Caco-2 (cell line): Measurements from ENCODE around the gene HRG. TPM values are rescaled to one million over a fixed set of nuclear protein-coding genes. Genes with fewer than 3 reads are reported as not detected.
"Not testable (repeated sequence)": the region's sequence is repeated elsewhere in the genome, so short reads cannot be mapped to it uniquely, and the experiment has no call there.

ENCODE experiments used
- BruUV-seq: library from RNA; stranded (reverse); fragments of 400-500 nt; replicated peaks from 2 replicates; lab custom pipeline; 2021; lab: Mats Ljungman, UMichigan
- CTCF ChIA-PET: fragments of 300-600 bp; sonication (Branson Sonifier 250); formaldehyde crosslinking; loops from one replicate; lab custom pipeline; 2022; ENCODE audit warnings: antibody characterized with exemption; lab: Charles Lee
- POLR2A ChIA-PET: fragments of 300-600 bp; sonication (Branson Sonifier 250); formaldehyde crosslinking; loops from one replicate; lab custom pipeline; 2022; ENCODE audit warnings: antibody characterized with exemption; lab: Charles Lee
- DNase-seq, 2 experiments: peaks; one replicate each; pipeline versions ENCODE4 v3.0.0 to v3.0.0-alpha.2; 2020 to 2022
- H3K27me3 ChIP-seq: replicated peaks from 2 replicates; pipeline ENCODE4 v1.6.0; 2011; ENCODE audit warnings: low read length; ENCODE audit not compliant: control insufficient read depth, insufficient read depth
- H3K36me3 ChIP-seq: 2 replicates; pipeline ENCODE4 v1.5.1; 2011; ENCODE audit warnings: low read length; ENCODE audit not compliant: control insufficient read depth, insufficient read depth
- H3K4me1 ChIP-seq: fragments of 250-450 bp; sonication (Bioruptor Pico); 2 replicates; pipeline ENCODE4 v1.5.1; 2020; ENCODE audit warnings: mild to moderate bottlenecking
- H3K4me3 ChIP-seq: 2 replicates; pipeline ENCODE4 v1.5.1; 2011; ENCODE audit warnings: low read depth, mild to moderate bottlenecking, control low read depth, low read length
- H3K9me3 ChIP-seq: fragments of 250-450 bp; sonication (Bioruptor Pico); 2 replicates; pipeline ENCODE4 v1.5.1; 2020; ENCODE audit warnings: mild to moderate bottlenecking, moderate library complexity
- H3K27ac Mint-ChIP-seq: one replicate; pipeline ENCODE4 v1.8.0; 2022; ENCODE audit warnings: mixed read lengths; ENCODE audit not compliant: unreplicated experiment
- H3K27me3 Mint-ChIP-seq: one replicate; pipeline ENCODE4 v1.8.0; 2022; ENCODE audit warnings: mixed read lengths; ENCODE audit not compliant: insufficient read depth, unreplicated experiment
- H3K36me3 Mint-ChIP-seq: one replicate; pipeline ENCODE4 v1.8.0; 2022; ENCODE audit warnings: mild to moderate bottlenecking, mixed read lengths; ENCODE audit not compliant: insufficient read depth, unreplicated experiment
- H3K4me1 Mint-ChIP-seq: one replicate; pipeline ENCODE4 v1.8.0; 2022; ENCODE audit warnings: low read depth, mixed read lengths; ENCODE audit not compliant: unreplicated experiment
- H3K4me3 Mint-ChIP-seq: one replicate; pipeline ENCODE4 v1.8.0; 2022; ENCODE audit warnings: mild to moderate bottlenecking, moderate library complexity, mixed read lengths; ENCODE audit not compliant: unreplicated experiment
- H3K9me3 Mint-ChIP-seq: one replicate; pipeline ENCODE4 v1.8.0; 2022; ENCODE audit warnings: mixed read lengths; ENCODE audit not compliant: unreplicated experiment
- intact Hi-C: fragments of 100-400 bp; cut with micrococcal nuclease; formaldehyde crosslinking; loops from one replicate; pipeline ENCODE4 v1.10.0; 2022; ENCODE audit not compliant: unreplicated experiment
- total RNA-seq: library from RNA; stranded (reverse); gene quantifications from 2 replicates; pipeline ENCODE4 v1.2.3, GENCODE V29; 2022
- TF ChIP-seq, protein P1 (sequence below), 2 experiments: fragments of 200-600 bp in 1 of 2; IDR thresholded peaks; 1 replicate in 1 of 2; 2 replicates in 1 of 2; pipeline versions ENCODE4 v1.5.1 to v1.8.0; 2011 to 2022; ENCODE audit warnings: antibody characterized with exemption in 1 of 2, control low read depth in 1 of 2, inconsistent platforms in 1 of 2, low read depth in 1 of 2, low read length in 1 of 2, mild to moderate bottlenecking in 1 of 2, moderate library complexity in 1 of 2; ENCODE audit not compliant: insufficient read depth in 1 of 2, severe bottlenecking in 1 of 2, unreplicated experiment in 1 of 2

The HRG gene
- total RNA-seq, 1 experiment from 2014 or later, result not detected

DNA sequence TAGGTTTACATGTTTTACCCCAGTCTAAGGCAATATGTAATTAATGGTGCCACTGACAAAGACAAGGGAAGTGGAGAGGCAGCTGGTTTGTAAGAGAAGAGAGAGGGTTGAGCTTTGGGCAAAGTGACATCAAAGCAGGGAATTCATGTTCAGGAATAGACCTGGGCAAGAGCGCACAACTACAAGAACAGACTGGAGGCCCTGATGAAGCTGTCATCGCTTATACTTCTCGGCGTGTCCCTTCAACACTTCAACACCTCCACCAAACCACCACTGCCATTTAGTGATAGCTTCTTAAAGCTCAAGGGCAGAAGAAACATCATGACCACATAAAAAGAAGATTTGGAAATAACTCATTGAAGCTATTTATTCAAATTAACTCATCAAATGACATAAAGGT, 31.7 kb downstream of the HRG start:
- Histone ChIP-seq H3K36me3 (no peaks in the 10 kb centered on the region), H3K4me1 (peaks cover 6% of the 10 kb centered on the region; the same call in 1 of the 2 replicates), H3K27me3 (no peaks in the 10 kb centered on the region), H3K9me3 (no peaks in the 10 kb centered on the region), H3K4me3 (no peak overlapping the region)
- Mint-ChIP-seq H3K27ac (no peak overlapping the region), H3K27me3 (peaks cover 2% of the 10 kb centered on the region), H3K9me3 (no peaks in the 10 kb centered on the region), H3K4me1 (peaks cover 12% of the 10 kb centered on the region), H3K4me3 (no peak overlapping the region), H3K36me3 (no peaks in the 10 kb centered on the region)
- no TSS peak for BruUV-seq
- intact Hi-C loops, result no loop called here
- CTCF ChIA-PET, result no interaction called here
- POLR2A ChIA-PET, result no interaction called here
- TF ChIP-seq, protein P1, sequence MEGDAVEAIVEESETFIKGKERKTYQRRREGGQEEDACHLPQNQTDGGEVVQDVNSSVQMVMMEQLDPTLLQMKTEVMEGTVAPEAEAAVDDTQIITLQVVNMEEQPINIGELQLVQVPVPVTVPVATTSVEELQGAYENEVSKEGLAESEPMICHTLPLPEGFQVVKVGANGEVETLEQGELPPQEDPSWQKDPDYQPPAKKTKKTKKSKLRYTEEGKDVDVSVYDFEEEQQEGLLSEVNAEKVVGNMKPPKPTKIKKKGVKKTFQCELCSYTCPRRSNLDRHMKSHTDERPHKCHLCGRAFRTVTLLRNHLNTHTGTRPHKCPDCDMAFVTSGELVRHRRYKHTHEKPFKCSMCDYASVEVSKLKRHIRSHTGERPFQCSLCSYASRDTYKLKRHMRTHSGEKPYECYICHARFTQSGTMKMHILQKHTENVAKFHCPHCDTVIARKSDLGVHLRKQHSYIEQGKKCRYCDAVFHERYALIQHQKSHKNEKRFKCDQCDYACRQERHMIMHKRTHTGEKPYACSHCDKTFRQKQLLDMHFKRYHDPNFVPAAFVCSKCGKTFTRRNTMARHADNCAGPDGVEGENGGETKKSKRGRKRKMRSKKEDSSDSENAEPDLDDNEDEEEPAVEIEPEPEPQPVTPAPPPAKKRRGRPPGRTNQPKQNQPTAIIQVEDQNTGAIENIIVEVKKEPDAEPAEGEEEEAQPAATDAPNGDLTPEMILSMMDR (IDR thresholded peaks at IDR 0.05; ENCODE audit: insufficient read depth in 1 of 2, low read depth in 1 of 2, low read length in 1 of 2, severe bottlenecking in 1 of 2, unreplicated experiment in 1 of 2), result no peak
- DNase-seq, result no peak

DNA sequence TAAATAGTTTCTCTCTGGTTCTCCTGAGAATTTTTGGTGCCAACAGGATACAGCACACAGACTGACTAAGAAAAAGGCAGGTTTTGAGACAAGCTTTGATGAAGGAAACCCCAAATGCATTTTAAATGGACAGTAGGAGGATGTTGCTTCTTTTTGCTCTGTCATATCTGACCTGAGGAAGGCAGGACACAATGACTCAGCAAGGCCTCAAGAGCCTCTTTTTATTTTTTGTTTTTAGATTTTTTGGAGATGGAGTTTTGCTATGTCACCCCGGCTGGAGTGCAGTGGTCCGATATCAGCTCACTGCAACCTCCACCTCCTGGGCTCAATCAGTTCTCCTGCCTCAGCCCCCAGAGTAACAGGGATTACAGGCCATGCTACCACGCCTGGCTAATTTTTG, 34.5 kb downstream of the HRG start:
- H3K27me3 ChIP-seq, result no peaks in the 10 kb centered on the region
- H3K4me1 ChIP-seq, result no peaks in the 10 kb centered on the region
- no peaks in the 10 kb centered on the region for H3K9me3 Mint-ChIP-seq
- ChIA-PET CTCF (no interaction called here), POLR2A (no interaction called here)
- no peaks in the 10 kb centered on the region for H3K36me3 ChIP-seq
- H3K4me1 Mint-ChIP-seq, result no peaks in the 10 kb centered on the region
- TF ChIP-seq, protein P1 (IDR thresholded peaks at IDR 0.05; ENCODE audit: insufficient read depth in 1 of 2, low read depth in 1 of 2, low read length in 1 of 2, severe bottlenecking in 1 of 2, unreplicated experiment in 1 of 2), result no peak
- no peaks in the 10 kb centered on the region for H3K9me3 ChIP-seq
- BruUV-seq, result no TSS peak
- H3K27me3 Mint-ChIP-seq, result peaks cover 2% of the 10 kb centered on the region
- no peaks in the 10 kb centered on the region for H3K36me3 Mint-ChIP-seq
- no peak overlapping the region for H3K4me3 ChIP-seq
- no peak overlapping the region for H3K4me3 Mint-ChIP-seq
- no peak overlapping the region for H3K27ac Mint-ChIP-seq
- DNase-seq, result no peak
- intact Hi-C loops, result no loop called here

DNA sequence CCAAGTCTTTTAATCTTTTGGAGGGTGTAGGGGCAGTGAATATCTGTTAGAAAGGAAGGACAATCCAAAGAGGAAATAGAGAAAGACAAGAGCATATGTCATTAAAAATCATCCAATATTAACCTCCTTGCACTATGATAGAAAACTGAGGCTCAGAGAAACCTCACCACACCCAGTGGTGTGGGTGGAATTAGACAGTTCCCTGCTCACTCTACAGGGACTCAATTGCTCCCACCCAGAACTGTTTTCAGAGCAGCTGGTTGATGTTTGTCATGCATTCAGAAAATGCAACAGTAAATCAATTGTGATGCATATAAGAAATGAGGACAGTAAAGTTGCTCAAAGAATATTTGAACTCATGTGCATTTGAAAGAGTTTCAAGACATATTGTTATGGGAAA, 36.6 kb downstream of the HRG start:
- H3K9me3 ChIP-seq, POLR2A ChIA-PET, H3K4me3 ChIP-seq, H3K27ac Mint-ChIP-seq, H3K4me1 Mint-ChIP-seq, CTCF ChIA-PET, H3K4me3 Mint-ChIP-seq, DNase-seq, H3K27me3 ChIP-seq, intact Hi-C loops, H3K4me1 ChIP-seq, H3K27me3 Mint-ChIP-seq, H3K36me3 ChIP-seq, H3K36me3 Mint-ChIP-seq, H3K9me3 Mint-ChIP-seq, BruUV-seq: not testable (repeated sequence)
